Vagina (tissue), 2 donors: Measurements from ENCODE around the gene TBX21. TPM values are rescaled to one million over a fixed set of nuclear protein-coding genes. Genes with fewer than 3 reads are reported as not detected.

Experiments
- DNase-seq, 2 donors: peaks; one replicate each; pipeline ENCODE4 v3.0.0-alpha.2; 2017; ENCODE audit errors: extremely low spot score in 2 of 2
- H3K27ac ChIP-seq: fragments of 200-600 bp; sonication (generic); one replicate; pipeline ENCODE4 v1.5.1; 2019
- H3K27me3 ChIP-seq: fragments of 200-600 bp; sonication (generic); one replicate; pipeline ENCODE4 v1.5.1; 2019
- H3K36me3 ChIP-seq, 2 donors: fragments of 200-600 bp; sonication (generic); one replicate each; pipeline ENCODE4 v1.5.1; 2017 to 2019
- H3K4me1 ChIP-seq: fragments of 200-600 bp; sonication (generic); one replicate; pipeline ENCODE4 v1.5.1; 2019
- H3K4me3 ChIP-seq, 2 donors: fragments of 200-600 bp; sonication (generic); 1 replicate in 1 of 2; 2 replicates in 1 of 2; pipeline ENCODE4 v1.5.1; 2016 to 2019
- H3K9me3 ChIP-seq: fragments of 200-600 bp; sonication (generic); one replicate; pipeline ENCODE4 v1.5.1; 2019
- POLR2A ChIP-seq, 2 donors: fragments of 450-650 bp; IDR thresholded peaks; one replicate each; pipeline ENCODE4 v1.6.1; 2017; ENCODE audit warnings: antibody characterized with exemption in 2 of 2, mild to moderate bottlenecking in 2 of 2, moderate library complexity in 2 of 2
- POLR2AphosphoS5 ChIP-seq, 2 donors: sonication (generic); formaldehyde crosslinking; IDR thresholded peaks; one replicate each; pipeline ENCODE4 v1.9.0; 2017; ENCODE audit warnings: antibody characterized with exemption in 2 of 2, mild to moderate bottlenecking in 2 of 2, low read depth in 1 of 2; ENCODE audit not compliant: insufficient read depth in 1 of 2
- intact Hi-C: fragments of 100-400 bp; cut with DNase I; formaldehyde crosslinking; loops from one replicate; pipeline ENCODE4 v1.15.1; 2023
- total RNA-seq: library from RNA; depleted of rRNA; stranded (reverse); fragments of >200 nt; gene quantifications from one replicate; pipeline ENCODE4 v1.2.3, GENCODE V29; 2016
- TF ChIP-seq, protein P1 (sequence below), 3 experiments: fragments of 450-650 bp in 2 of 3; fragments of 200-600 bp in 1 of 3; sonication (generic) in 1 of 3; IDR thresholded peaks; one replicate each; pipeline ENCODE4 v1.5.1; 2017 to 2019; ENCODE audit warnings: antibody characterized with exemption in 3 of 3, mild to moderate bottlenecking in 2 of 3, moderate library complexity in 2 of 3

The TBX21 gene
- total RNA-seq, 1 donor from 2014 or later, result 2.9 TPM

DNA sequence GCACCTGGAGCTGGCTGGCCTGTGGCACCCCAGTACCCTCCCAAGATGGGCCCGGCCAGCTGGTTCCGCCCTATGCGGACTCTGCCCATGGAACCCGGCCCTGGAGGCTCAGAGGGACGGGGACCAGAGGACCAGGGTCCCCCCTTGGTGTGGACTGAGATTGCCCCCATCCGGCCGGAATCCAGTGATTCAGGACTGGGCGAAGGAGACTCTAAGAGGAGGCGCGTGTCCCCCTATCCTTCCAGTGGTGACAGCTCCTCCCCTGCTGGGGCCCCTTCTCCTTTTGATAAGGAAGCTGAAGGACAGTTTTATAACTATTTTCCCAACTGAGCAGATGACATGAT is 12.0 kb downstream of the TBX21 start:
- no peaks in the 10 kb centered on the region for H3K9me3 ChIP-seq
- H3K4me1 ChIP-seq, result no peaks in the 10 kb centered on the region
- no peaks in the 10 kb centered on the region for H3K27me3 ChIP-seq
- H3K27ac ChIP-seq, result no peak overlapping the region
- no peaks in the 10 kb centered on the region for H3K36me3 ChIP-seq
- no peak for DNase-seq
- no peak overlapping the region for H3K4me3 ChIP-seq
- TF ChIP-seq POLR2AphosphoS5 (IDR thresholded peaks at IDR 0.05; ENCODE audit: insufficient read depth in 1 of 2, low read depth in 1 of 2) (no peak), POLR2A (IDR thresholded peaks at IDR 0.05) (no peak)
- TF ChIP-seq, protein P1, sequence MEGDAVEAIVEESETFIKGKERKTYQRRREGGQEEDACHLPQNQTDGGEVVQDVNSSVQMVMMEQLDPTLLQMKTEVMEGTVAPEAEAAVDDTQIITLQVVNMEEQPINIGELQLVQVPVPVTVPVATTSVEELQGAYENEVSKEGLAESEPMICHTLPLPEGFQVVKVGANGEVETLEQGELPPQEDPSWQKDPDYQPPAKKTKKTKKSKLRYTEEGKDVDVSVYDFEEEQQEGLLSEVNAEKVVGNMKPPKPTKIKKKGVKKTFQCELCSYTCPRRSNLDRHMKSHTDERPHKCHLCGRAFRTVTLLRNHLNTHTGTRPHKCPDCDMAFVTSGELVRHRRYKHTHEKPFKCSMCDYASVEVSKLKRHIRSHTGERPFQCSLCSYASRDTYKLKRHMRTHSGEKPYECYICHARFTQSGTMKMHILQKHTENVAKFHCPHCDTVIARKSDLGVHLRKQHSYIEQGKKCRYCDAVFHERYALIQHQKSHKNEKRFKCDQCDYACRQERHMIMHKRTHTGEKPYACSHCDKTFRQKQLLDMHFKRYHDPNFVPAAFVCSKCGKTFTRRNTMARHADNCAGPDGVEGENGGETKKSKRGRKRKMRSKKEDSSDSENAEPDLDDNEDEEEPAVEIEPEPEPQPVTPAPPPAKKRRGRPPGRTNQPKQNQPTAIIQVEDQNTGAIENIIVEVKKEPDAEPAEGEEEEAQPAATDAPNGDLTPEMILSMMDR (IDR thresholded peaks at IDR 0.05), result no peak
- intact Hi-C loops, result no loop called here

DNA sequence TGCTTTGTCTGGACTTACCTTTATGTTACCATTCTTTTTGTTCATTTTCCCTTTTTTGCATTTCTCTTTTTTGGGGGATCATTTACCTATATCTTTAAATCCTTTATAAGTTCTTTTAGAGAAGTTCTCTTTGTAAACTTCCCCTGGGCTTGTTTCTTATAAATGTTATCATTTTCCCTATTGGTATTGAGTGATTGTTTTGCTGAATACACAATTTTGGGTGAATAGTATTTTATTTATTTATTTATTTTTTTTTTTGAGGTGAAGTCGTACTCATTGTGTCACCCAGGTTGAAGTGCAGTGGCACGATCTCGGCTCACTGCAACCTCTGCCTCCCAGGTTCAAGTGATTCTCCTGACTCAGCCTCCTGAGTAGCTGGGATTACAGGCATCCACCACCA is 18.4 kb downstream of the TBX21 start:
- Histone ChIP-seq H3K4me1 (no peaks in the 10 kb centered on the region), H3K36me3 (no peaks in the 10 kb centered on the region), H3K9me3 (no peaks in the 10 kb centered on the region), H3K27me3 (no peaks in the 10 kb centered on the region), H3K27ac (no peak overlapping the region), H3K4me3 (no peak overlapping the region)
- DNase-seq, result no peak
- TF ChIP-seq POLR2A (IDR thresholded peaks at IDR 0.05) (no peak), POLR2AphosphoS5 (IDR thresholded peaks at IDR 0.05; ENCODE audit: insufficient read depth in 1 of 2, low read depth in 1 of 2) (no peak)
- TF ChIP-seq, protein P1 (IDR thresholded peaks at IDR 0.05), result no peak
- intact Hi-C loops, result no loop called here

DNA sequence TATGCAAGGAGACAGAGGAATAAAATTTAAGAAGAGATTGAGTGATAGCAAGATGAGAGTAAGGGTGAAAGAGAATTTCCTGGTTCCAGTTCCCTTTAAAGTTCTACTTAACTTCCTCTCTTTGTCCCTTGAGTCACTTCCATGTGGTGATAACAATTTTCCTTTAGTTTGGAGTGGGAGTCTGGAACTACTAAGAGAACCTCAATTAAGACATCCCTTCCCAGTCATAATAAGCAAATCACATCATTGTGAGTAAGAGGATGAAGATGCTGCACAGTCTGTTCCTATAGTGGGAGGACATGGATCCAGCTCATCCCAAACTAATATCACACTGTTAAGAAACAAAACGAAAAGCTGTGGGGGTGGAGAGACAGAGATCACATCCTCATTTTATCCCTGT is 24.4 kb downstream of the TBX21 start:
- no peaks in the 10 kb centered on the region for H3K4me1 ChIP-seq
- H3K27me3 ChIP-seq, result no peaks in the 10 kb centered on the region
- DNase-seq, result no peak
- intact Hi-C loops, result no loop called here
- TF ChIP-seq POLR2A (IDR thresholded peaks at IDR 0.05) (no peak), POLR2AphosphoS5 (IDR thresholded peaks at IDR 0.05; ENCODE audit: insufficient read depth in 1 of 2, low read depth in 1 of 2) (no peak)
- TF ChIP-seq, protein P1 (IDR thresholded peaks at IDR 0.05), result no peak
- H3K9me3 ChIP-seq, result no peaks in the 10 kb centered on the region
- H3K36me3 ChIP-seq, result no peaks in the 10 kb centered on the region
- H3K4me3 ChIP-seq, result no peak overlapping the region
- H3K27ac ChIP-seq, result no peak overlapping the region

- intact Hi-C loops, result no loop called here
- no peaks in the 10 kb centered on the region for H3K36me3 ChIP-seq
- H3K27me3 ChIP-seq, result no peaks in the 10 kb centered on the region
- no peak for DNase-seq
- H3K4me1 ChIP-seq, result no peaks in the 10 kb centered on the region
- H3K27ac ChIP-seq, result no peak overlapping the region
- H3K4me3 ChIP-seq, result no peak overlapping the region
- H3K9me3 ChIP-seq, result no peaks in the 10 kb centered on the region
- TF ChIP-seq, protein P1 (IDR thresholded peaks at IDR 0.05), result no peak
- TF ChIP-seq POLR2AphosphoS5 (IDR thresholded peaks at IDR 0.05; ENCODE audit: insufficient read depth in 1 of 2, low read depth in 1 of 2) (no peak), POLR2A (IDR thresholded peaks at IDR 0.05) (no peak)
Measured at GRCh38 chr17:47760409-47761140, 27.5 kb downstream of the TBX21 start.

- H3K27me3 ChIP-seq, result no peaks in the 10 kb centered on the region
- no peaks in the 10 kb centered on the region for H3K36me3 ChIP-seq
- H3K9me3 ChIP-seq, result no peaks in the 10 kb centered on the region
- H3K4me3 ChIP-seq, result no peak overlapping the region
- no peak overlapping the region for H3K27ac ChIP-seq
- no peak for DNase-seq
- no peak for TF ChIP-seq POLR2AphosphoS5 (IDR thresholded peaks at IDR 0.05; ENCODE audit: insufficient read depth in 1 of 2, low read depth in 1 of 2)
- TF ChIP-seq, protein P1 (IDR thresholded peaks at IDR 0.05), result no peak
- no peak for TF ChIP-seq POLR2A (IDR thresholded peaks at IDR 0.05)
- intact Hi-C loops, result no loop called here
- no peaks in the 10 kb centered on the region for H3K4me1 ChIP-seq
Measured at GRCh38 chr17:47762728-47763127, 29.7 kb downstream of the TBX21 start.
